Measurements from ENCODE around the gene TMTC3. TPM values are rescaled to one million over a fixed set of nuclear protein-coding genes. Genes with fewer than 3 reads are reported as not detected.
A peak's percentile ranks its signal among the peaks of the same experiment; 100 is the strongest.

Gene TMTC3
- total RNA-seq, 1 experiment from 2014 or later, result 31.8 TPM

GRCh38 chr12:88187571-88187970 lies 45.5 kb downstream of the TMTC3 start:
- no TSS peak for BruUV-seq (replicated peaks)
- no peak overlapping the region for H3K4me3 ChIP-seq (ENCODE audit: low read depth, low read length)

GRCh38 chr12:88188180-88188579 lies 46.1 kb downstream of the TMTC3 start:
- Mint-ChIP-seq H3K4me3 (ENCODE audit: unreplicated experiment) (no peak overlapping the region), H3K27ac (ENCODE audit: unreplicated experiment) (peak overlapping the region; percentile 42), H3K4me1 (ENCODE audit: low read depth, unreplicated experiment) (peaks cover 31% of the 10 kb centered on the region), H3K9me3 (ENCODE audit: unreplicated experiment) (peaks cover 20% of the 10 kb centered on the region), H3K36me3 (ENCODE audit: insufficient read depth, unreplicated experiment) (peaks cover 29% of the 10 kb centered on the region), H3K27me3 (ENCODE audit: insufficient read depth, unreplicated experiment) (no peaks in the 10 kb centered on the region)
- intact Hi-C loops (cut with micrococcal nuclease; ENCODE audit: unreplicated experiment), result loop anchor here (1.0 to 10.0 kb wide), 4 partner anchors 9 to 767 kb away; no protein-coding TSS in a partner anchor
- CTCF ChIA-PET, result no interaction called here
- BruUV-seq (replicated peaks), result no TSS peak
- Histone ChIP-seq H3K4me3 (ENCODE audit: low read depth, low read length) (no peak overlapping the region), H3K27me3 (replicated peaks; ENCODE audit: control insufficient read depth, insufficient read depth, low read length) (no peaks in the 10 kb centered on the region), H3K4me1 (peaks cover 52% of the 10 kb centered on the region), H3K9me3 (peaks cover 17% of the 10 kb centered on the region), H3K36me3 (ENCODE audit: control insufficient read depth, insufficient read depth, low read length) (no peaks in the 10 kb centered on the region)
- POLR2A ChIA-PET, result interaction anchor here (0.6 kb wide), 1 partner anchor 250 kb away, joined by 3 read pairs; no protein-coding TSS in a partner anchor
- no peak for TF ChIP-seq CTCF (IDR thresholded peaks at IDR 0.05; ENCODE audit: insufficient read depth in 1 of 2, low read depth in 1 of 2, low read length in 1 of 2, severe bottlenecking in 1 of 2, unreplicated experiment in 1 of 2)
- DNase-seq, result peak in 1 of 2 experiments; percentile 5

More at GRCh38 chr12:88187571-88187970, 45.5 kb downstream of the TMTC3 start:
- Mint-ChIP-seq H3K27me3 (ENCODE audit: insufficient read depth, unreplicated experiment) (no peaks in the 10 kb centered on the region), H3K4me3 (ENCODE audit: unreplicated experiment) (no peak overlapping the region), H3K4me1 (ENCODE audit: low read depth, unreplicated experiment) (peaks cover 31% of the 10 kb centered on the region), H3K27ac (ENCODE audit: unreplicated experiment) (peak overlapping the region; percentile 42), H3K9me3 (ENCODE audit: unreplicated experiment) (peaks cover 20% of the 10 kb centered on the region), H3K36me3 (ENCODE audit: insufficient read depth, unreplicated experiment) (peaks cover 35% of the 10 kb centered on the region)
- DNase-seq, result no peak
- H3K4me1 ChIP-seq, result peaks cover 58% of the 10 kb centered on the region
- no peak for TF ChIP-seq CTCF (IDR thresholded peaks at IDR 0.05; ENCODE audit: insufficient read depth in 1 of 2, low read depth in 1 of 2, low read length in 1 of 2, severe bottlenecking in 1 of 2, unreplicated experiment in 1 of 2)
- H3K9me3 ChIP-seq, result peaks cover 22% of the 10 kb centered on the region
- H3K36me3 ChIP-seq (ENCODE audit: control insufficient read depth, insufficient read depth, low read length), result no peaks in the 10 kb centered on the region; the same call in 1 of the 2 replicates
- intact Hi-C loops (cut with micrococcal nuclease; ENCODE audit: unreplicated experiment), result loop anchor here (10.0 kb wide), 2 partner anchors 387 to 767 kb away; no protein-coding TSS in a partner anchor
- ChIA-PET POLR2A (no interaction called here), CTCF (no interaction called here)
- no peaks in the 10 kb centered on the region for H3K27me3 ChIP-seq (replicated peaks; ENCODE audit: control insufficient read depth, insufficient read depth, low read length)

GRCh38 chr12:88192426-88192825 lies 50.3 kb downstream of the TMTC3 start:
- no peaks in the 10 kb centered on the region for H3K27me3 Mint-ChIP-seq (ENCODE audit: insufficient read depth, unreplicated experiment)
- POLR2A ChIA-PET, result no interaction called here
- BruUV-seq (replicated peaks), result no TSS peak

More at GRCh38 chr12:88192426-88192825, 50.3 kb downstream of the TMTC3 start:
- no peak for DNase-seq
- no peak overlapping the region for H3K27ac Mint-ChIP-seq (ENCODE audit: unreplicated experiment)
- H3K4me1 Mint-ChIP-seq (ENCODE audit: low read depth, unreplicated experiment), result peaks cover 13% of the 10 kb centered on the region
- Histone ChIP-seq H3K4me1 (peaks cover 13% of the 10 kb centered on the region), H3K36me3 (ENCODE audit: control insufficient read depth, insufficient read depth, low read length) (no peaks in the 10 kb centered on the region), H3K4me3 (ENCODE audit: low read depth, low read length) (no peak overlapping the region), H3K9me3 (no peaks in the 10 kb centered on the region), H3K27me3 (replicated peaks; ENCODE audit: control insufficient read depth, insufficient read depth, low read length) (no peaks in the 10 kb centered on the region)
- H3K9me3 Mint-ChIP-seq (ENCODE audit: unreplicated experiment), result peaks cover 5% of the 10 kb centered on the region
- no peak for TF ChIP-seq CTCF (IDR thresholded peaks at IDR 0.05; ENCODE audit: insufficient read depth in 1 of 2, low read depth in 1 of 2, low read length in 1 of 2, severe bottlenecking in 1 of 2, unreplicated experiment in 1 of 2)
- CTCF ChIA-PET, result no interaction called here
- intact Hi-C loops (cut with micrococcal nuclease; ENCODE audit: unreplicated experiment), result no loop called here
- no peak overlapping the region for H3K4me3 Mint-ChIP-seq (ENCODE audit: unreplicated experiment)
- peaks cover 25% of the 10 kb centered on the region for H3K36me3 Mint-ChIP-seq (ENCODE audit: insufficient read depth, unreplicated experiment)
